Subcutaneous adipose tissue (tissue), 4 donors: ENCODE measurements around the gene TECR. TPM values are rescaled to one million over a fixed set of nuclear protein-coding genes. Genes with fewer than 3 reads are reported as not detected.

ENCODE experiments used
- CTCF ChIP-seq: fragments of 450-650 bp; IDR thresholded peaks from one replicate; pipeline ENCODE4 v1.5.1; 2016; ENCODE audit warnings: low read depth, mild to moderate bottlenecking, control low read depth, antibody characterized with exemption, moderate library complexity
- total RNA-seq, 4 donors: library from RNA; depleted of rRNA; stranded (reverse); fragments of >200 nt; gene quantifications; one replicate each; pipeline ENCODE4 v1.1.0, GENCODE V29; 2016

TECR gene
- total RNA-seq, 4 donors from 2014 or later, result 36.8 to 86.7 (median 62.4) TPM

GRCh38 chr19:14494411-14494810, 35.0 kb upstream of the TECR start:
- TF ChIP-seq CTCF, result no peak

DNA sequence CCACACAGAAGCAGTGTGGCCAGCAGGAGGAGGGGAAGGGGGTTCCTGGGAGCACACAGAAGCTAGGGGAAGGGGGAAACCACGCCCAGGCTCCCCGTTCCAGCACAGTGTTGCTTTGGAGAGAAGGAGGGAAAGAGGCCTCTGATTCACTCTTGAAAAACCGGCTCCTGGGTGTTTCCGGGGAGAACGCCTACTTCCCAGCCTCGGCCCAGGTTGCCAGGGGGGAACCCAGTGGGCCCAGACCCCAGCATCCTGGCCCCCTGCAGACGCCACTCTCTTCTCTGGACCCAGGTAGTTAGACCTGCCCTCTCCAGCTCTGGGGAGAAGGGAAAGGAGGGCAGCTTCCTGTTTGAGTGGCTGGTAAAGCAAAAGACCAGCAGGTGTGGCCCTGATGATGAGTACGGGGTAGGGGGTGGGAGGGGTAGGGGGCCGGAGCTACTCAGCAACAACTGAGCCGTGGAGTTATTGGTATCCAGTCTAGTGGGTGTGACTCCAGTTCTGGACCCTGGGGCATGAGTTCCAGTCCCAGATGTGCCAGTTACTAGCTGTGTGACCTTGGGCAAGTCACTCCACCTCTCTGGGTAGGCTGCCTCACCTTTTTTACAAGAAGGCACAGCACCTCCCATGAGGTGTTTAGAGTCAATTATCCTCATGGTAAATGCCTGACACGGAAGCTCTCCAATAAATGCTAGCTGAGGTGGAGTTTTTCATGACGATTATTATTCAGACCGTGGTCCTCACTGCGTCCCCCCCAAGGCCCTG, 34.3 kb upstream of the TECR start:
- TF ChIP-seq CTCF, result no peak

DNA sequence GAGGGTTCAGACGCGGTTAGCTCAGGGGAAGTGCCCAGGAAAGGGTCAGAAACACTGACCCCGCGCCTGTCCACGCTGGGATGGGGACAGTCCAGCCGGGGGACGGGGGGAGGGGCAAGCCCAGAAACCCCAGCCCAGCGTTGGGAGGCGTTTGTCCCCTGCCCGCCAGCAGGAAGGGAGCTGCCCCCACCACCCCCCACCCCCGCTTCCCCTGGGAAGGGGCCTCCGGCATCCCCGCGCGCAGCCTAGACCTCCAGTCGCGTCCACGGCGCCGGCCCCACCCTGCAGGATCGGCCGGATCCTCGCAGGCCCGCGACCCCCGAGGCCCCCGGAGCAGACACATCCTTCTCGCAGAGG, 33.7 kb upstream of the TECR start:
- TF ChIP-seq CTCF, result no peak

DNA sequence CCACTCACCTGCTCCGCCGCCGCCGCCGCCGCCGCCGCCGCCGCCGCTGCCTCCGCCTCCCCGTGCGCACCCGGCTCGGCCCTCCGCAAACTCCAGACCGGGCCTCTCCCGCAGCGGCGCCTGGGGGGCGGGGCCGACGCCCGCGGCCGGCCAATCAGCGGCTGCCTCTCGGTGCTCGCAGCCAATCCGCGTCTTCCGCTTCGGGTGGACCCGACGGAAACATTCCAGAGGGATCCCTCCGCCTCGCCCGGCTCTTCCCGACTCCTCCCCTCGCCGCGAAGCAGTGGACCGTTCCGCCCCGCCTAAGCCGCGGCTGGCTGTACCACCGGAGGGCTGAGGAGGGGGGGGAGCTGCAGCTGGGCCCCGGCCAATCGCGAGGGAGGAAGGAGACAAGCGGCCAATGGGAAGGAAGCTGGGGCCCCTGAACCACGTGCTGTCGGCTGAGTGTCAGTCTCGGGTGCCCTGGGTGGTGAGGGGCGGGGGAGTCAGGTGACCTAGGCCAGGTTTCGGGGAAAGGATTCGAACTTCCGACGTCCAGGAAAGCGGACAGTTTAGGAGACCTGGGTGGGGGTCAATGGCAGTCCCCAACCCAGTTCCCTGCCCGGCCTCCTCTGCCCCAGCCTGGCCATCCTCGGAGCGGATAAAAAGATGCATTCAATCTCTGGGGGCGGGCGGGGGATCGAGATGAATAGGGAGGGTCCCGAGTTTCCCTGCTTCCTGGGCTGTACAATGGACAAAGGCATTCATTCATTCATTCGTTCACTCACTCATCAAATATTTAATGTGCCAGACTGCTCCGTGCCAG, 33.2 kb upstream of the TECR start, which contains the start of gene GIPC1:
Gene GIPC1 (minus strand): TSS at position 99 of the 805 bp plus-strand sequence. CDS start 13,151 bp downstream, outside the sequence.
- no peak for TF ChIP-seq CTCF

DNA sequence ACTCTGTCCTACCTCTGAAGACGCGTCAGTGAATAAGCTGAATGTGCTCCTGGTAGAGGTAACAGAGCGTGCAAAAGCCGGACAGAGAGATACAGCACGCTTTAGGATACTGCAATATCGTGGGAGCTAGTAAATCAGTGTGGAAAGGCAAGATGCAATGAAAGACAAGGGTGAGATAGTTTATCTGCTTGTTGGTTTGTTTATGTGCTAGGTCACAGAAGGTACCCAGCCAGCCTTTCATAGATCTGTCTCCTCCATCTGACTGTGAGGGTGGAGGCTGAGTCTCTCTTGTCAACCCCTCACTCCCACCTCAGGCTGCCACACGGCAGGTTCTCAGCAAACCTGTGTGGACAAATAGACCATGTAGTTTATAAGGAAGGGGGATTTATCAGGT, 32.6 kb upstream of the TECR start:
- no peak for TF ChIP-seq CTCF

DNA sequence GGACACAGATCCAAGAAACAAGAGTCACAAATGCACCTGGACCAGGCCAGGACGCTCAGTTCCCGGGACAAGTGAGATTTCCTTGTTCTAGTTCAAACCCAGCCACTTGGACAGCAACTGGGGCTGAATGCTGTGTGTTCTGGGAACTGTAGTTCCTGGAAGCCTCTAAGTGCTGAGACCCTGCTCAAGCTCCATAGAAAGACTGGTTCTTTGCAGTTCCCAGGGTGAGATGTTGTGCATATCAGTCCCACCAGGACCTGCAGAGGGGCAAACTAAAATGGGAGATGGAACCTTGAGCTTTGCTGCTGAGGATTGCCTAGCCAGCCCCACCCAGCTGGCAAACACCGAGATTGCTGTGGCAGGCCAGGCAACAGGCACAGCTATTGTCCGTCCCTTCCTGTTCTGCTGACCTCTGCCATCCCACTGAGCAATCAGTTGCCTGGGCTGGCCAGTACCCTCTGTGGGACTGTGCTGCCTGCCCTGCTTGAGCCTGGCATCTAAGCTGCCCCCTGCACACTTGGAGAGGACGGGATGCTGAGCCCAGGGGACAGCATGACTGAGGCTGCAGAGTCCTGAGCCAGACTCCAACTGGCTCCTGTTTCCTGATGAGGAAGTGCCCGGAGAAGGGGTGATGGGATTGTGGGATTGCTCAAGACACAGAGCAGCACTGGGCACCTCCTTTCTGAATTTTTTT, 32.0 kb upstream of the TECR start:
- TF ChIP-seq CTCF, result no peak
